HUES48 (cell line): ENCODE data around the gene FGF21.

Experiments used
- H3K27ac ChIP-seq: one replicate; pipeline ENCODE4 v1.7.0; 2013; ENCODE audit warnings: low read depth, low read length, inconsistent platforms
- H3K27me3 ChIP-seq: 2 replicates; pipeline ENCODE4 v1.6.1; 2013; ENCODE audit warnings: mild to moderate bottlenecking, low read length; ENCODE audit not compliant: control insufficient read depth, insufficient read depth
- H3K36me3 ChIP-seq: 2 replicates; pipeline ENCODE4 v1.6.1; 2013; ENCODE audit warnings: low read length; ENCODE audit not compliant: control insufficient read depth, insufficient read depth
- H3K4me1 ChIP-seq: 2 replicates; pipeline ENCODE4 v1.6.1; 2013; ENCODE audit warnings: mild to moderate bottlenecking, low read length; ENCODE audit not compliant: control insufficient read depth, insufficient read depth
- H3K4me3 ChIP-seq: 2 replicates; pipeline ENCODE4 v1.5.1; 2013; ENCODE audit warnings: mild to moderate bottlenecking, low read depth, low read length
- H3K9ac ChIP-seq: 2 replicates; pipeline ENCODE4 v1.6.1; 2013; ENCODE audit warnings: mild to moderate bottlenecking, low read depth, low read length, moderate library complexity
- H3K9me3 ChIP-seq: 2 replicates; pipeline ENCODE4 v1.6.1; 2013; ENCODE audit warnings: low read length; ENCODE audit not compliant: control insufficient read depth, insufficient read depth

FGF21 gene

GRCh38 chr19:48734625-48735024, 20.7 kb upstream of the FGF21 start:
- Histone ChIP-seq H3K27me3 (peaks cover 7% of the 10 kb centered on the region), H3K9me3 (no peaks in the 10 kb centered on the region), H3K36me3 (no peaks in the 10 kb centered on the region), H3K9ac (no peak overlapping the region), H3K4me3 (peak overlapping the region; percentile 73; the same call in 1 of the 2 replicates), H3K27ac (no peak overlapping the region), H3K4me1 (peaks cover 7% of the 10 kb centered on the region; the same call in 1 of the 2 replicates)

- Histone ChIP-seq H3K4me3 (peak overlapping the region; percentile 73), H3K9ac (peak overlapping the region; percentile 26; the same call in 1 of the 2 replicates), H3K9me3 (no peaks in the 10 kb centered on the region), H3K27ac (peak overlapping the region; percentile 38), H3K4me1 (peaks cover 11% of the 10 kb centered on the region; the same call in 1 of the 2 replicates), H3K27me3 (peaks cover 12% of the 10 kb centered on the region), H3K36me3 (no peaks in the 10 kb centered on the region)
Measured at GRCh38 chr19:48735031-48735615, 20.2 kb upstream of the FGF21 start.

- no peak overlapping the region for H3K27ac ChIP-seq
- no peak overlapping the region for H3K9ac ChIP-seq
- H3K4me1 ChIP-seq = peaks cover 22% of the 10 kb centered on the region; the same call in 1 of the 2 replicates
- H3K27me3 ChIP-seq = peaks cover 16% of the 10 kb centered on the region
- no peaks in the 10 kb centered on the region for H3K36me3 ChIP-seq
- no peak overlapping the region; the same call in 1 of the 2 replicates for H3K4me3 ChIP-seq
- no peaks in the 10 kb centered on the region for H3K9me3 ChIP-seq
Measured at GRCh38 chr19:48737360-48737998, 17.8 kb upstream of the FGF21 start.

DNA sequence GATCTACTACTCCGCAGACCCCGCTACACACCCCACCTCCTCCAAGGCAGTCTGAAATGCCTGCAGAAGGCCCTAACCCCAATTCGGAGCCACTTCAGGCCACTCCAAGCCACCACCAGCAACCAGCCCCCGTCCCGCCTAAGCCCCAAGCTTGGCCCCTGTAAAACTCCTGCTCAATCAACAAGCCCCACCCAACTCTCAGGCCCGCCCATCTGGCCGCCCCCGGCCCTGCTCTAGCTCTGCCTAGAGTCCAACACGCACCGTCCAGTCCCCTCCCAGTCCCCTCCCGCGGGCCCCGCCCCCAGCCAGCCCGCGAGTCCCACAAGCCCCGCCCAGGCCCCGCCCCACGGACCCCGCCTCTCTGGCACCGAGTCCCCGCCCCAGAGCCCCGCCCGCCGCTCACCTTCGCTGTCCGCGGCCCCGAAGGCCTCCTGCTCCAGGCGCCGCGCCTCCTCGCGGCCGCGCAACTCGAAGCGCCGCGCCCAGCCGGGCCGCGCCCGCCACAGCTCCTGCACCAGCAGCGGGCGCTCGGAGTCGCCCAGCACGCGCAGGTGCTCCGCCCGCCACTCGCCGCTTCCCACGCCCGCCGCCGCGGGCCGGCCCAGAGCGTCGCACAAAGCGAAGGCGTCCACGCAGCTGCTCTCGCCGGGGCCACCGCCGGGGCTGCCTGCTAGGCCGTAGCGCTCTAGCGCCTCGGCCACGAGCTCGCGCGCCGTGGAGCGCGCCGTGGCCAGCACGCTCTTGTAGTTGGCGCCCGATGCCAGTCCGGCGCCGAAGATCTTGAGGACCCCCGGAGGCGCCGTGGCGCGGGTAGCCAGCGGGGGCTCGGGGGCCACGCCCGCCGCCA, 16.5 kb upstream of the FGF21 start:
- H3K27ac ChIP-seq = peak overlapping the region; percentile 66

DNA sequence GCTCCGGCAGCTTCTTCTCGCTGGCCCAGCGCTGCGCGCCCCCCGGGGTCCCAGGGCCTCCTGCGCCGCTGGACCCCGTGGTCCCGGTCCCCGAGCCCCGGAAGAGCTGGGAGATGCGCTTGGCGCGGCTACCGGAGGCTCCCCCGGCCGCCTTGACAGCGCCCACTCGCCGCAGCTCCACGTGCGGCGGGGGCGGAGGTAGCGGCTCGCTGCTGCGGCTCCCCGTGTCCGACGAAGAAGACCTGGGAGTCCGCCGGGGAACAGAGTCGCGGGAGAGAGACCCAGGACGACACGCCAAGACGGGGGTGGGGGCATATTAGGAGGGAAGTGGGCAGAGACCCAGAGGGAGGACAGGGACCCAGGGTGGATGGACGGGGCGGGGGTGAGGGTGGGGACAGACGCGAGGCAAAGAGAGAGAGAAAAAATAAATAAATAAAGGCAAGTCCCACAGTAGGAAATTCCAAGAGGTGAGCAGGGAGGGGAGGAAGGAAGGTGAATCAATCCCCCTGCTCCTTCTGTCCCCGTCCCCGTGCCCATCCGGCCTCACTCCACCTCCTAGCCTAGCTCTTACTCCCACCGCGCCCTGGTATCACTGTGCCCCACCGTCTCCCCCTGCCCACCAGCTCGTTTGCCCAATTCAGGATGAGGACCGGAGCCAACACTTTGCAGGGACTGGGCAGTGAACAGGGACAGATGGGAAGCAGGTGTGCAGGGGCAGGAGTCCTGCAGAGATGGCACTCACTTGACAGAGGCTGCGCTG, 15.7 kb upstream of the FGF21 start:
- H3K9ac ChIP-seq = no peak overlapping the region
- H3K4me1 ChIP-seq = peaks cover 22% of the 10 kb centered on the region; the same call in 1 of the 2 replicates
- peaks cover 16% of the 10 kb centered on the region for H3K27me3 ChIP-seq
- peak overlapping the region; percentile 71 for H3K4me3 ChIP-seq
- H3K27ac ChIP-seq = no peak overlapping the region
- no peaks in the 10 kb centered on the region for H3K36me3 ChIP-seq
- H3K9me3 ChIP-seq = no peaks in the 10 kb centered on the region

More for the DNA sequence above, 16.5 kb upstream of the FGF21 start:
- Histone ChIP-seq H3K4me1 (peaks cover 22% of the 10 kb centered on the region; the same call in 1 of the 2 replicates), H3K9ac (no peak overlapping the region), H3K36me3 (no peaks in the 10 kb centered on the region), H3K4me3 (peak overlapping the region; percentile 71), H3K9me3 (no peaks in the 10 kb centered on the region), H3K27me3 (peaks cover 16% of the 10 kb centered on the region)

- Histone ChIP-seq H3K27me3 (peaks cover 16% of the 10 kb centered on the region), H3K36me3 (no peaks in the 10 kb centered on the region), H3K27ac (no peak within 1 kb of the TSS), H3K4me1 (peaks cover 22% of the 10 kb centered on the region; the same call in 1 of the 2 replicates), H3K4me3 (peak within 1 kb of the TSS; percentile 71), H3K9ac (no peak within 1 kb of the TSS), H3K9me3 (no peaks in the 10 kb centered on the region)
Measured at GRCh38 chr19:48740164-48740972, 15.0 kb upstream of the FGF21 start, which contains the start of gene RASIP1. TSS of gene RASIP1 (minus strand) at chr19:48740610. CDS start at chr19:48740282, 328 bp downstream.

DNA sequence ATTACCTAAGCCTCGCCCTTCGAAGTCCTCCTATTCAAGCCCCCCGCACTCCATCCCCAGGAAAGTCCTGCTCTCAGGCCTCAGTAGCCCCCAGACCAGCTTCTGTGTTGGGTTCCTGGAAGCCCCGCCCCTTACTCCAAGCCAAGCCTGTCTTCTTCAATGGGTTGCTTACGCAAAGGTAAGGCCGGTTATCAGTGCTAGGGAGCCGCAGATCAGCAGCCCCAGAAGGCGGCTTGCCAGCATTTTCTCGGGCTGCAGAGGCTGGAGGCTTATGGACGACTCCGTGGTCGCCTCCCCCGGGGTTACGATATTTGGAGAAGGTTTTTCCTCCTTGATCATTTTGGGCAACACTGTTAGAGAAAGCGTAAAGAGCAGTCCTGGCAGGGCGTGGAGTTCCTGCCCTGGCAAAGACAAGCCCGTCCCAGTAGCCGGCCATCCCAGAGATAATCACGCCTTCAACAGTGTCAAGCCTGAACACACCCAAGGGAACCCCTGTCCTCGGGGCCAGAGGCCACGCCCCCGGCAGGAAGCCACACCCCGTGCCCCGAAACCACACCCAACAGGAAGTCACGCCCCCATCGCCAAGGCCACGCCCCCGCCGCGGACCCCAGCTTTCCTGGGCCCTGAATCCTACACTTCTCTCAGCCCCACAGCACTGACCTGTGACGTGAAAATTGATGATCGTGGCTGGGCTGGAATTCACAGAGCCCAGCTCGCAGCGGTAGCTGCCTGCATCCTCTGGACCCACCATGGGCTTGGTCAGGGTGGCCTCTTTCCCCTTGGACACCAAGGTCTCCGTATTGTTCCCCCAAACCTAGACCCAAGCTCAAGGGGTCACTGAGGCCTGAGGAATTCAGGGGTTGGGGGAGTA, 14.0 kb upstream of the FGF21 start:
- no peaks in the 10 kb centered on the region for H3K36me3 ChIP-seq
- H3K27ac ChIP-seq = no peak overlapping the region
- peaks cover 16% of the 10 kb centered on the region for H3K27me3 ChIP-seq
- H3K4me1 ChIP-seq = peaks cover 26% of the 10 kb centered on the region
- H3K9me3 ChIP-seq = no peaks in the 10 kb centered on the region
- no peak overlapping the region for H3K9ac ChIP-seq
- peak overlapping the region; percentile 26; the same call in 1 of the 2 replicates for H3K4me3 ChIP-seq

- no peaks in the 10 kb centered on the region for H3K9me3 ChIP-seq
- H3K27me3 ChIP-seq = peaks cover 16% of the 10 kb centered on the region
- H3K36me3 ChIP-seq = no peaks in the 10 kb centered on the region
- H3K9ac ChIP-seq = no peak overlapping the region
- no peak overlapping the region for H3K27ac ChIP-seq
- no peak overlapping the region for H3K4me3 ChIP-seq
- peaks cover 26% of the 10 kb centered on the region for H3K4me1 ChIP-seq
Measured at GRCh38 chr19:48742096-48742495, 13.2 kb upstream of the FGF21 start.

DNA sequence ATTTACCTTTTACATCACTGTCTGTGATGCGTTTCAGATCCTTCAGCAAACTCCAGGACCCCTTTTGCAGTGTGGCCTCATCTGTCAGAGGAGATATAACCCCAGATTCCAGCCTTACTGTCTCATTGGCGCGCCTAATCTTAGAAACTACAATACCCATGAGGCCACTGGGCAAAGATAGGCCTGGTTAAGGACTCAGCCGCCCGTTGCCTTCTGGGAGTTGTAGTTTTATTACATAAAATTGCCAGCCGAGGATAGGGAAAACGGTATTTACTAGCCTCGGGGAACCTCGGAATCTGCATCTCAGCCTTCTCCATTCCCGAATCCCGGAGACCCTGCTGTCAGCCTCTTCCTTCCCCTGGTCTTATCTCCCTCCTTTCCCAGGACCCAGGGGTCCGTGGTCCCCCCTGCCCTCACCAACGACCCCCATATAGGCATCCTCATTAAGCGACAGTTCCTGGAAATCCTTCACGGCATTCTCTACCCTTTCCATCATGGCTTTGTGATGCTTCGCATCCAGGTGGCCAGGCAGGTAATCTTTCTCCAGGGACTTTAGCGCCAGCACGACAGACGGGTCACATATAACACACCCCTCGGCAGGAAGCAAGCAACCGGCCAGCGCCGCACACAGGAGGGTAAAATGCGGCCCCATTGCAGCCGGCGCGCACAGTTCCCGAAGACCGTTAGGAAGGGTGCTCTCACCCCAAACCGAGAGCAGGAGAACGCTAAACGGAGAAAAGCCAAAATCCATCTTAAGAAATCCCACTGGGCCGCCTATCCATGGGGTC, 9.9 kb upstream of the FGF21 start:
- no peak overlapping the region for H3K4me3 ChIP-seq
- H3K36me3 ChIP-seq = peaks cover 20% of the 10 kb centered on the region
- H3K27me3 ChIP-seq = peaks cover 1% of the 10 kb centered on the region; the same call in 1 of the 2 replicates
- H3K9ac ChIP-seq = no peak overlapping the region
- peaks cover 17% of the 10 kb centered on the region for H3K4me1 ChIP-seq
- no peaks in the 10 kb centered on the region for H3K9me3 ChIP-seq
- no peak overlapping the region for H3K27ac ChIP-seq
